Superior temporal gyrus (tissue), 1 donor: ENCODE measurements around the gene NPY5R.

Experiments
- DNase-seq: peaks from one replicate; pipeline ENCODE4 v3.0.0-alpha.2; 2016; ENCODE audit errors: extremely low spot score

The NPY5R gene

GRCh38 chr4:163384926-163385325, 41.2 kb downstream of the NPY5R start:
- no peak for DNase-seq

GRCh38 chr4:163385466-163385865, 41.8 kb downstream of the NPY5R start:
- no peak for DNase-seq

DNA sequence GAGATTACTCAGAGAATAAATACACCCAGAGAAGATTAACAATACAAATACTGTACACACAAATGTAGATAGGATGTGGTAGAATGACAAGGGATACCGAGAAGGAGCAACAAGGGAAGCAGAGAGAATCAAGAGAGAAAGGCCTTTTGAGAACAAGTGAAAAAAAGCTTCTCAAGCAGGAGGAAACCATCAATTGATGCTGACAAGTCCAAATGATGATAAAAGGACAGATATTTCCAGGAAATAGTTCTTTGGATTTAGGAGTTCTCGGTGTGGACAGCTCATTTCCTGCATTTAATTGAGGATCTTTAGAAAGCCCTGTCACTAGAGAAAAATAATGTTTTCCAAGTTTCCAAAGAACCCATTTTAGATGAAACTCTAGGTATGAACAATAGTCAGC, 48.1 kb downstream of the NPY5R start:
- no peak for DNase-seq

DNA sequence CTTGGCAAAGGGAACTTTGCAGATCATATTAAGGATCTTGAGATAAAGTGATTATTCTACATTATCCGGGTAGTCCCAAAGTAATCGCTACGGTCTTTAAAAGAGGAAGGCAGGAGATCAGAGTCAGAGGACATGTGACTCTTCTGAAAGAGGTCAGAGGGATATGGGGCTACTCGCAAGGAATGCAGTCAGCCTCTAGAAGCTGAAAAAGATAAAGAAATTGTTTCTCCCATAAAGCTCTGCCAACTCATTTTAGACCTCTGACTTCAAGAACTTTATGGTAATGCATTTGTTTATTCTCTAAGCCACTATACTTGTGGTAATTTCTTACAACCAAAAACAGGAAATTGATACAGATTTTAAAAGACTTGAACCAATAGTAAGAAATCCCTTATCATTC, 48.6 kb downstream of the NPY5R start:
- DNase-seq: no peak

- no peak for DNase-seq
Measured at GRCh38 chr4:163393471-163393870, 49.8 kb downstream of the NPY5R start.

- no peak for DNase-seq
Measured at GRCh38 chr4:163395055-163395454, 51.4 kb downstream of the NPY5R start.

DNA sequence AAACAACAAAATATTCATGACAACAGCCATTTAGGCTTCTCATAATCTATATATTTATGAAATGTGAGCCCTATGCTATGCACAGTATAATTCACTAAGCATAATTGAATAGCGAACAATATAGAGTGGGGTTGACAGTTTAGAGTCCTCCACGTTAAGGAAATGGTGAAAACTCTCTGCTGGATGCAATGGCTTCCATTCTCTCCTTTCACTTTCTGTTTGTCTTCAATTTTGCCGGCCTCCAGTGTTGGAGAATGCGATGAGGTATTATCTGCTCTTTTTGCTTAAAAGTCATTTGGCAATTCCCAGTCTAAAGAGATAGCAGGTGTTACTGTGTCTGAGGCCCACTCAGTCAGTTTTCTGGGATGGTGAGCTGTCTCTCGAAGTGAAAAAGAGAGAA, 52.1 kb downstream of the NPY5R start:
- DNase-seq: no peak

GRCh38 chr4:163398238-163398637, 54.5 kb downstream of the NPY5R start:
- DNase-seq: no peak

GRCh38 chr4:163400911-163401310, 57.2 kb downstream of the NPY5R start:
- DNase-seq: no peak
